HepG2 (cell line): Measurements from ENCODE around the gene FOXD2. TPM values are rescaled to one million over a fixed set of nuclear protein-coding genes. Genes with fewer than 3 reads are reported as not detected.

Source experiments
- ATAC-seq: fragments of 200-7000 bp; cut with Tn5 transposase; 3 replicates; pipeline ENCODE4 v1.9.1; 2020; ENCODE audit warnings: mild to moderate bottlenecking, moderate library complexity
- BruUV-seq: library from RNA; stranded (reverse); fragments of 400-500 nt; replicated peaks from 2 replicates; lab custom pipeline; 2021; lab: Mats Ljungman, UMichigan
- CTCF ChIA-PET: fragments of 300-600 bp; formaldehyde crosslinking; extraction: SDS; loops from one replicate; lab custom pipeline; 2021; ENCODE audit warnings: low total read pairs, inconsistent platforms, low intra/inter-chr PET ratio; lab: Yijun Ruan, JAX
- POLR2A ChIA-PET: fragments of 350-600 bp; sonication (Branson Sonifier 250); formaldehyde crosslinking; loops from one replicate; lab custom pipeline; 2020; ENCODE audit warnings: antibody characterized with exemption, inconsistent platforms; lab: Yijun Ruan, JAX
- DNase-seq: peaks from one replicate; pipeline ENCODE4 v3.0.0-alpha.2; 2015; ENCODE audit warnings: low spot score
- FAIRE-seq: peaks from 3 replicates; lab custom pipeline; 2011; peaks lifted over from hg19 to GRCh38; lab: Jason Lieb, UNC
- H2AFZ ChIP-seq: one replicate; pipeline ENCODE4 v1.6.1; 2011; ENCODE audit warnings: low read length, inconsistent platforms
- H3K27ac ChIP-seq: fragments of 300-600 bp; 3 replicates; pipeline ENCODE4 v1.8.0; 2011; ENCODE audit warnings: mixed run types, mild to moderate bottlenecking, mixed read lengths, low read length, inconsistent platforms; ENCODE audit not compliant: insufficient read depth; ENCODE audit errors: extremely low read length
- H3K27me3 ChIP-seq, 2 experiments: fragments of 200-600 bp in 1 of 2; 2 replicates in 1 of 2; 3 replicates in 1 of 2; pipeline versions ENCODE4 v1.6.0 to v1.8.0; 2011; ENCODE audit warnings: low read length in 2 of 2, mild to moderate bottlenecking in 2 of 2, moderate library complexity in 2 of 2, inconsistent platforms in 1 of 2; ENCODE audit not compliant: insufficient read depth in 2 of 2, control insufficient read depth in 1 of 2
- H3K36me3 ChIP-seq, 2 experiments: fragments of 200-600 bp in 1 of 2; replicated peaks in 1 of 2; 2 replicates in 1 of 2; 3 replicates in 1 of 2; pipeline versions ENCODE4 v1.5.1 to v1.8.0; 2011; ENCODE audit warnings: low read length in 2 of 2, inconsistent platforms in 1 of 2; ENCODE audit not compliant: insufficient read depth in 2 of 2, control insufficient read depth in 1 of 2
- H3K4me1 ChIP-seq: 2 replicates; pipeline ENCODE4 v1.5.1; 2012; ENCODE audit warnings: low read length, inconsistent platforms; ENCODE audit not compliant: insufficient read depth
- H3K4me2 ChIP-seq: 2 replicates; pipeline ENCODE4 v1.6.0; 2011; ENCODE audit warnings: low read depth, low read length, inconsistent platforms
- H3K4me3 ChIP-seq, 3 experiments: fragments of 200-600 bp in 1 of 3; sonication (generic), shearing (Covaris generic) in 1 of 3; replicated peaks in 1 of 3; 2 replicates each; pipeline ENCODE4 v1.5.1; 2011 to 2016; ENCODE audit warnings: low read length in 3 of 3, inconsistent platforms in 2 of 3, low read depth in 2 of 3, mild to moderate bottlenecking in 2 of 3, control low read depth in 1 of 3, mixed read lengths in 1 of 3; ENCODE audit not compliant: insufficient read depth in 1 of 3
- H3K79me2 ChIP-seq: one replicate; pipeline ENCODE4 v1.6.1; 2011; ENCODE audit warnings: low read length, inconsistent platforms; ENCODE audit not compliant: insufficient read depth
- H3K9ac ChIP-seq: 2 replicates; pipeline ENCODE4 v1.6.0; 2011; ENCODE audit warnings: mild to moderate bottlenecking, low read depth, low read length, inconsistent platforms; ENCODE audit not compliant: insufficient read depth
- H3K9me3 ChIP-seq: 2 replicates; pipeline ENCODE4 v1.5.1; 2012; ENCODE audit warnings: mild to moderate bottlenecking, low read length
- H4K20me1 ChIP-seq: 2 replicates; pipeline ENCODE4 v1.6.0; 2011; ENCODE audit warnings: inconsistent platforms, mild to moderate bottlenecking, low read length, moderate library complexity; ENCODE audit not compliant: insufficient read depth
- ONECUT2 ChIP-seq: sonication (generic); formaldehyde crosslinking; IDR thresholded peaks from 2 replicates; pipeline ENCODE4 v1.4.0; 2020; ENCODE audit warnings: missing genetic modification reagents
- SNRNP70 ChIP-seq: fragments of 200-400 bp; formaldehyde crosslinking; IDR thresholded peaks from 2 replicates; pipeline ENCODE4 v1.6.1; 2017; ENCODE audit warnings: mild to moderate bottlenecking, low read depth, low read length, moderate library complexity
- ZNF225 ChIP-seq: sonication (generic); formaldehyde crosslinking; IDR thresholded peaks from 2 replicates; pipeline ENCODE4 v1.4.0; 2020; ENCODE audit warnings: mild to moderate bottlenecking, missing genetic modification reagents
- WGBS: methylation state at CpG from one replicate; pipeline ENCODE4 v1.1.6; 2017; ENCODE audit warnings: low lambda C conversion rate; 5-methylcytosine and 5-hydroxymethylcytosine counted together
- in situ Hi-C: cut with HindIII; loops from 2 replicates; pipeline ENCODE4 v1.10.0; 2017; ENCODE audit warnings: low pct_unique_long_range_greater_than_20kb; ENCODE audit not compliant: extremely low pct_ligation_motif_present
- intact Hi-C: fragments of 100-400 bp; cut with micrococcal nuclease; formaldehyde crosslinking; loops from one replicate; pipeline ENCODE4 v1.10.0; 2022; ENCODE audit not compliant: unreplicated experiment
- polyA plus RNA-seq, 8 experiments: library from polyadenylated mRNA; depleted of rRNA in 3 of 8; stranded (reverse) in 7 of 8; unstranded in 1 of 8; fragments of >200 nt; fragmentation: Illumina TruSeq in 4 of 8; extraction: Trizol in 4 of 8; gene quantifications; 2 replicates each; pipeline versions ENCODE4 v1.2.1 to v1.2.3, GENCODE V29; 2011 to 2016; ENCODE audit warnings: low read depth in 4 of 8, missing spikeins in 1 of 8, mixed read lengths in 1 of 8; ENCODE audit not compliant: insufficient read depth in 1 of 8
- total RNA-seq, 5 experiments: library from RNA; depleted of rRNA; stranded (reverse); fragments of >200 nt; fragmentation: Illumina TruSeq; extraction: Trizol; gene quantifications; 2 replicates each; pipeline ENCODE4 v1.2.3, GENCODE V29; 2016; ENCODE audit warnings: low read depth in 1 of 5
- TF ChIP-seq, protein P1 (sequence below): sonication (generic); formaldehyde crosslinking; IDR thresholded peaks from 2 replicates; pipeline ENCODE4 v1.5.1; 2020; ENCODE audit warnings: missing genetic modification reagents, mild to moderate bottlenecking, borderline replicate concordance

Gene FOXD2
- total and polyA plus RNA-seq, 2 of the 13 experiments (the other 11 are each of a cell fraction or from before 2014, with no cell fraction given) = 0.01 to 0.09 TPM

DNA sequence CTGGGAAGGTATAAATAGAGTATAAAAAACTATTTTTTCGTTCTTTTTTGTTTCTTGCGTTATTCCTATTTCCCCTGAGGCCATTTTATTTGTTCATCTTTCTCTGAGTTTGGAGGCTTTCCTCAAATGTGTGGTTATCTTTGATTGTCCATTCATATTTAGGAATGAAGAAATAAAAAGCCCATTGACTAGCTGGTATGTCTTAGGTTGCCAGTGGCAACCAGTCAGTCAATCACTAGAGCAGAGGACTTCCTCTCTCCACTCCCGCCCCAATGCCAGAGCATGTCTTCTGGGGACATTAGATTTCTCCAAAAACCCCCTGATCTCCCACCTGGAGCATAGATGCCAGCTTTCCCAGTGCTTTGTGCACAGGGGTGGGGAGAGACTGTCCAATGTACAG, 42.4 kb upstream of the FOXD2 start:
- no peak for FAIRE-seq
- no peak overlapping the region for H3K27ac ChIP-seq
- no peak overlapping the region for H2AFZ ChIP-seq
- peaks cover 13% of the 10 kb centered on the region for H3K4me1 ChIP-seq
- in situ Hi-C loops (no loop called here), intact Hi-C loops (no loop called here)
- H3K4me3 ChIP-seq = no peak overlapping the region
- H3K79me2 ChIP-seq = no peaks in the 10 kb centered on the region
- H3K9ac ChIP-seq = no peak overlapping the region
- H3K9me3 ChIP-seq = no peaks in the 10 kb centered on the region
- no peaks in the 10 kb centered on the region for H4K20me1 ChIP-seq
- 53% methylated on average over 3 of the region's 3 CpGs for WGBS
- 0 out of 5 replicates have a peak, but pooled peaks cover 0 to 6% of the 10 kb centered on the region in 2 experiments for H3K27me3 ChIP-seq
- no peak for TF ChIP-seq ONECUT2 (CRISPR knock-in tag)
- ATAC-seq = no peak
- ChIA-PET CTCF (no interaction called here), POLR2A (no interaction called here)
- BruUV-seq = no TSS peak
- DNase-seq = no peak
- H3K4me2 ChIP-seq = no peak overlapping the region
- H3K36me3 ChIP-seq = no peaks in the 10 kb centered on the region

- H3K27ac ChIP-seq = no peak overlapping the region
- no peaks in the 10 kb centered on the region for H3K79me2 ChIP-seq
- in situ Hi-C loops = no loop called here
- no peaks in the 10 kb centered on the region for H3K9me3 ChIP-seq
- H3K36me3 ChIP-seq = no peaks in the 10 kb centered on the region
- no peaks in the 10 kb centered on the region for H4K20me1 ChIP-seq
- DNase-seq (no peak), ATAC-seq (no peak), FAIRE-seq (no peak)
- WGBS = 74% methylated on average over 6 of the region's 6 CpGs
- no peak overlapping the region for H3K4me2 ChIP-seq
- 0 out of 5 replicates have a peak, but pooled peaks cover 0 to 8% of the 10 kb centered on the region in 2 experiments for H3K27me3 ChIP-seq
- H3K9ac ChIP-seq = no peak overlapping the region
- peaks cover 7% of the 10 kb centered on the region for H3K4me1 ChIP-seq
- ChIA-PET POLR2A (no interaction called here), CTCF (no interaction called here)
- intact Hi-C loops = no loop called here
- TF ChIP-seq ZNF225 (CRISPR knock-in tag) (no peak), SNRNP70 (no peak)
- TF ChIP-seq, protein P1, sequence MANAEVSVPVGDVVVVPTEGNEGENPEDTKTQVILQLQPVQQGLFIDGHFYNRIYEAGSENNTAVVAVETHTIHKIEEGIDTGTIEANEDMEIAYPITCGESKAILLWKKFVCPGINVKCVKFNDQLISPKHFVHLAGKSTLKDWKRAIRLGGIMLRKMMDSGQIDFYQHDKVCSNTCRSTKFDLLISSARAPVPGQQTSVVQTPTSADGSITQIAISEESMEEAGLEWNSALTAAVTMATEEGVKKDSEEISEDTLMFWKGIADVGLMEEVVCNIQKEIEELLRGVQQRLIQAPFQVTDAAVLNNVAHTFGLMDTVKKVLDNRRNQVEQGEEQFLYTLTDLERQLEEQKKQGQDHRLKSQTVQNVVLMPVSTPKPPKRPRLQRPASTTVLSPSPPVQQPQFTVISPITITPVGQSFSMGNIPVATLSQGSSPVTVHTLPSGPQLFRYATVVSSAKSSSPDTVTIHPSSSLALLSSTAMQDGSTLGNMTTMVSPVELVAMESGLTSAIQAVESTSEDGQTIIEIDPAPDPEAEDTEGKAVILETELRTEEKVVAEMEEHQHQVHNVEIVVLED (CRISPR knock-in tag) = no peak
- no peak overlapping the region for H3K4me3 ChIP-seq
- no peak overlapping the region for H2AFZ ChIP-seq
- no TSS peak for BruUV-seq
Measured at GRCh38 chr1:47396671-47397196, 41.1 kb upstream of the FOXD2 start.
